Peyer's patch (tissue), 4 donors: ENCODE data around the gene PIK3R5.

ENCODE experiments used
- POLR2A ChIP-seq, 2 donors: fragments of 450-650 bp; IDR thresholded peaks; one replicate each; pipeline ENCODE4 v1.5.1; 2017; ENCODE audit warnings: antibody characterized with exemption in 2 of 2, mild to moderate bottlenecking in 2 of 2, moderate library complexity in 2 of 2
- TF ChIP-seq, protein P1 (sequence below), 6 experiments: fragments of 450-650 bp in 4 of 6; fragments of 200-600 bp in 2 of 6; sonication (generic) in 1 of 6; IDR thresholded peaks; one replicate each; pipeline ENCODE4 v1.5.1; 2017 to 2019; ENCODE audit warnings: antibody characterized with exemption in 6 of 6, mild to moderate bottlenecking in 3 of 6, moderate library complexity in 1 of 6

- TF ChIP-seq, protein P1, sequence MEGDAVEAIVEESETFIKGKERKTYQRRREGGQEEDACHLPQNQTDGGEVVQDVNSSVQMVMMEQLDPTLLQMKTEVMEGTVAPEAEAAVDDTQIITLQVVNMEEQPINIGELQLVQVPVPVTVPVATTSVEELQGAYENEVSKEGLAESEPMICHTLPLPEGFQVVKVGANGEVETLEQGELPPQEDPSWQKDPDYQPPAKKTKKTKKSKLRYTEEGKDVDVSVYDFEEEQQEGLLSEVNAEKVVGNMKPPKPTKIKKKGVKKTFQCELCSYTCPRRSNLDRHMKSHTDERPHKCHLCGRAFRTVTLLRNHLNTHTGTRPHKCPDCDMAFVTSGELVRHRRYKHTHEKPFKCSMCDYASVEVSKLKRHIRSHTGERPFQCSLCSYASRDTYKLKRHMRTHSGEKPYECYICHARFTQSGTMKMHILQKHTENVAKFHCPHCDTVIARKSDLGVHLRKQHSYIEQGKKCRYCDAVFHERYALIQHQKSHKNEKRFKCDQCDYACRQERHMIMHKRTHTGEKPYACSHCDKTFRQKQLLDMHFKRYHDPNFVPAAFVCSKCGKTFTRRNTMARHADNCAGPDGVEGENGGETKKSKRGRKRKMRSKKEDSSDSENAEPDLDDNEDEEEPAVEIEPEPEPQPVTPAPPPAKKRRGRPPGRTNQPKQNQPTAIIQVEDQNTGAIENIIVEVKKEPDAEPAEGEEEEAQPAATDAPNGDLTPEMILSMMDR (IDR thresholded peaks at IDR 0.05) = no peak
- TF ChIP-seq POLR2A (IDR thresholded peaks at IDR 0.05) = no peak
These were observed 14.3 kb downstream of the PIK3R5 start for GRCh38 chr17:8951206-8951605.
